B cell (primary cell): ENCODE data around the gene KCNE1. TPM values are rescaled to one million over a fixed set of nuclear protein-coding genes. Genes with fewer than 3 reads are reported as not detected.
"Not testable (repeated sequence)": the region's sequence is repeated elsewhere in the genome, so short reads cannot be mapped to it uniquely, and the experiment has no call there.

Experiments used
- ATAC-seq: fragments of 200-7000 bp; cut with Tn5 transposase; one replicate; pipeline ENCODE4 v1.10.0; 2021; ENCODE audit warnings: low read depth, mild to moderate bottlenecking, moderate number of reproducible peaks, moderate library complexity
- CTCF ChIA-PET: fragments of 350-600 bp; sonication (Branson Sonifier 250); formaldehyde crosslinking; loops from one replicate; lab custom pipeline; 2021; ENCODE audit warnings: antibody characterized with exemption, inconsistent platforms; lab: Charles Lee
- POLR2A ChIA-PET: fragments of 350-600 bp; sonication (Branson Sonifier 250); formaldehyde crosslinking; loops from one replicate; lab custom pipeline; 2021; ENCODE audit warnings: antibody characterized with exemption; lab: Charles Lee
- DNase-seq: peaks from one replicate; pipeline ENCODE4 v3.0.0; 2013
- H2AFZ ChIP-seq: 2 replicates; pipeline ENCODE4 v1.6.1; 2012; ENCODE audit warnings: mild to moderate bottlenecking, low read depth, low read length; ENCODE audit not compliant: insufficient read depth, poor library complexity, severe bottlenecking
- H3K27ac ChIP-seq, 2 donors: 1 replicate in 1 of 2; 2 replicates in 1 of 2; pipeline ENCODE4 v1.5.1; 2012 to 2013; ENCODE audit warnings: low read length in 2 of 2, mild to moderate bottlenecking in 2 of 2, moderate library complexity in 1 of 2
- H3K27me3 ChIP-seq, 4 experiments: fragments of 200-600 bp in 1 of 4; sonication (generic) in 1 of 4; replicated peaks in 1 of 4; 1 replicate in 2 of 4; 2 replicates in 2 of 4; pipeline versions ENCODE4 v1.6.1 to v1.7.0; 2013 to 2016; ENCODE audit warnings: low read length in 3 of 4, mild to moderate bottlenecking in 2 of 4, mixed read lengths in 1 of 4, moderate library complexity in 1 of 4; ENCODE audit not compliant: insufficient read depth in 4 of 4, control insufficient read depth in 3 of 4; ENCODE audit errors: control extremely low read depth in 1 of 4
- H3K36me3 ChIP-seq, 2 experiments: replicated peaks in 1 of 2; 1 replicate in 1 of 2; 2 replicates in 1 of 2; pipeline versions ENCODE4 v1.6.1 to v1.7.1; 2013; ENCODE audit warnings: low read length in 1 of 2; ENCODE audit not compliant: insufficient read depth in 2 of 2, control insufficient read depth in 1 of 2; ENCODE audit errors: control extremely low read depth in 1 of 2, extremely low read depth in 1 of 2
- H3K4me1 ChIP-seq, 2 donors: fragments of 200-600 bp in 1 of 2; sonication (generic) in 1 of 2; 1 replicate in 1 of 2; 2 replicates in 1 of 2; pipeline versions ENCODE4 v1.5.1 to v1.6.1; 2013 to 2017; ENCODE audit warnings: low read length in 2 of 2; ENCODE audit not compliant: control insufficient read depth in 2 of 2, insufficient read depth in 2 of 2
- H3K4me2 ChIP-seq: replicated peaks from 2 replicates; pipeline ENCODE3; 2012; ENCODE audit warnings: mild to moderate bottlenecking, low read depth, low read length; ENCODE audit not compliant: poor library complexity, severe bottlenecking
- H3K4me3 ChIP-seq, 5 experiments: fragments of 200-600 bp in 1 of 5; sonication (generic) in 1 of 5; 1 replicate in 3 of 5; 2 replicates in 2 of 5; pipeline versions ENCODE4 v1.5.1 to v1.7.0; 2011 to 2016; ENCODE audit warnings: low read length in 4 of 5, mild to moderate bottlenecking in 4 of 5, low read depth in 2 of 5, control low read depth in 1 of 5, moderate library complexity in 1 of 5; ENCODE audit not compliant: insufficient read depth in 1 of 5; ENCODE audit errors: control extremely low read depth in 1 of 5, extremely low read depth in 1 of 5
- H3K79me2 ChIP-seq: fragments of 200-600 bp; sonication (generic); one replicate; pipeline ENCODE4 v1.6.0; 2016; ENCODE audit warnings: low read length; ENCODE audit not compliant: control insufficient read depth, insufficient read depth
- H3K9ac ChIP-seq: fragments of 200-600 bp; sonication (generic); 2 replicates; pipeline ENCODE4 v1.6.1; 2017; ENCODE audit warnings: mild to moderate bottlenecking, low read length, moderate library complexity
- H3K9me3 ChIP-seq, 3 donors: one replicate each; pipeline versions ENCODE4 v1.6.1 to v1.7.1; 2013; ENCODE audit warnings: low read length in 2 of 3; ENCODE audit not compliant: control insufficient read depth in 2 of 3, insufficient read depth in 1 of 3; ENCODE audit errors: control extremely low read depth in 1 of 3
- H4K20me1 ChIP-seq: 2 replicates; pipeline ENCODE4 v1.6.0; 2012; ENCODE audit warnings: mild to moderate bottlenecking, low read length; ENCODE audit not compliant: insufficient read depth, control insufficient read depth, poor library complexity, severe bottlenecking
- H3K27ac Mint-ChIP-seq: one replicate; pipeline ENCODE4 v1.8.0; 2021; ENCODE audit warnings: mixed read lengths
- H3K27me3 Mint-ChIP-seq: one replicate; pipeline ENCODE4 v1.8.0; 2021; ENCODE audit warnings: mixed read lengths
- H3K4me1 Mint-ChIP-seq: one replicate; pipeline ENCODE4 v1.8.0; 2021; ENCODE audit warnings: mixed read lengths
- H3K4me3 Mint-ChIP-seq: one replicate; pipeline ENCODE4 v1.8.0; 2021; ENCODE audit warnings: mixed read lengths
- H3K9me3 Mint-ChIP-seq: one replicate; pipeline ENCODE4 v1.8.0; 2022; ENCODE audit warnings: mixed read lengths; ENCODE audit not compliant: insufficient read depth
- WGBS: methylation state at CpG from one replicate; pipeline ENCODE4 v1.1.5; 2013; ENCODE audit warnings: missing lambda C conversion rate; ENCODE audit not compliant: insufficient coverage; 5-methylcytosine and 5-hydroxymethylcytosine counted together
- intact Hi-C: fragments of 100-400 bp; cut with micrococcal nuclease; formaldehyde crosslinking; loops from one replicate; pipeline ENCODE4 v1.10.0; 2022
- polyA plus RNA-seq: library from polyadenylated mRNA; depleted of rRNA; stranded (reverse); fragments of >200 nt; gene quantifications from 2 replicates; pipeline ENCODE4 v1.2.3, GENCODE V29; 2012
- total RNA-seq, 2 donors: library from RNA; stranded (reverse); fragments of 120-200 nt in 1 of 2; gene quantifications; 1 replicate in 1 of 2; 2 replicates in 1 of 2; pipeline versions ENCODE4 v1.2.3 to v1.2.4, GENCODE V29; 2013 to 2022

The KCNE1 gene
- total and polyA plus RNA-seq, 2 donors (not counting 1 experiment from before 2014, with no cell fraction given): 0.10 to 0.17 TPM

- H3K27me3 ChIP-seq, H3K4me1 Mint-ChIP-seq, H2AFZ ChIP-seq, ATAC-seq, DNase-seq, H3K9ac ChIP-seq, H3K27me3 Mint-ChIP-seq, POLR2A ChIA-PET, H3K79me2 ChIP-seq, H4K20me1 ChIP-seq, H3K9me3 Mint-ChIP-seq, H3K4me2 ChIP-seq, H3K27ac ChIP-seq, intact Hi-C loops, H3K27ac Mint-ChIP-seq, H3K4me3 Mint-ChIP-seq, CTCF ChIA-PET, H3K36me3 ChIP-seq, H3K4me3 ChIP-seq, H3K4me1 ChIP-seq, H3K9me3 ChIP-seq: not testable (repeated sequence)
- WGBS: no CpG with 5 or more reads among the region's 3 CpGs
Observed at GRCh38 chr21:34483435-34483834, 28.6 kb downstream of the KCNE1 start.

DNA sequence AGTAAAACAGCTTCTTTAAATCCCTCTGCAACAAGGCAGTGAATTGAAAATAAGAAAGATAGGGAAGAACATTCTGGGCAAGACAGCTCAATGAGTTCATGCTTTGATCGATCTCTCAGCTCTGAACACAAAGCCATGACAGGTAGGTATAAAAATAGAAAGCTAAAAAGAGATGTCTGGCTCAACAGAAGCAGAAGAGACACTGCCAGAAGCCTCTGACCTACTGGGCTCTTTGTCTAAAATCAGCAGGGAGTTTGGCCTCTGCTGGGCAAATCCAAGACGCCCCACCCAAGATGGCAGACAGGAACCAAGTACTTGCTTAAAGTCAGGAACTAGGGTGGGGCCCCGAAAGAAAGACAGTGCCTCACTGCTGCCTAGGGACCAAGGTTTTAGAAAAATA lies 44.7 kb downstream of the KCNE1 start:
- H3K79me2 ChIP-seq, H3K27ac ChIP-seq, H3K9me3 ChIP-seq, H3K4me1 ChIP-seq, H3K36me3 ChIP-seq, H3K27ac Mint-ChIP-seq, H3K4me3 ChIP-seq, DNase-seq, H2AFZ ChIP-seq, H3K9me3 Mint-ChIP-seq, H3K27me3 ChIP-seq, H3K27me3 Mint-ChIP-seq, H3K9ac ChIP-seq, POLR2A ChIA-PET, H3K4me2 ChIP-seq, ATAC-seq, H3K4me1 Mint-ChIP-seq, H3K4me3 Mint-ChIP-seq, CTCF ChIA-PET, intact Hi-C loops, H4K20me1 ChIP-seq: not testable (repeated sequence)
- WGBS: no CpG with 5 or more reads among the region's 3 CpGs

DNA sequence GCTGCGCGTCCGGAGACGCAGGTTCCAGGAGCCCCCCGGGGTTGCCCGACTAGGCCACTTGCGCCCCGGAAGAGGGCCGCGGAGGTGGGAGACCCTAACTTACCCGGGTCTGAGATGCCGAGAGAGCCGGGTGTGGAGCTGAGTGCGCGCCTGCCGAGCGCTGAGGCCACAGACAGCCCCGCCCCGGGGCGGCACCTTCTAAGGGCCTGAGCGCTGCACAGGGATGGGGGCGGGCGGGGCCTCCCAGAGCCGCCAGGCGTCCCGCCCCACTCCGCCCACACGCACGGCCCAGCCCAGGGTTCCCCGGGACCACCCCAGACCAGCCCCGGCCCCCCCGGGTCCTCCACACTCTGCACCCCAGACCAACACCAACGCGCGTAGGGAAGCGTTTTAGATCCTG lies 52.6 kb downstream of the KCNE1 start:
- ATAC-seq, H3K9me3 ChIP-seq, CTCF ChIA-PET, H3K27me3 ChIP-seq, H3K4me3 Mint-ChIP-seq, H2AFZ ChIP-seq, DNase-seq, H3K4me3 ChIP-seq, H3K36me3 ChIP-seq, H3K79me2 ChIP-seq, H3K27ac Mint-ChIP-seq, H3K9ac ChIP-seq, H3K4me1 ChIP-seq, H3K4me1 Mint-ChIP-seq, H3K27me3 Mint-ChIP-seq, POLR2A ChIA-PET, H4K20me1 ChIP-seq, H3K9me3 Mint-ChIP-seq, intact Hi-C loops, H3K4me2 ChIP-seq, H3K27ac ChIP-seq: not testable (repeated sequence)
- no CpG with 5 or more reads among the region's 36 CpGs for WGBS

DNA sequence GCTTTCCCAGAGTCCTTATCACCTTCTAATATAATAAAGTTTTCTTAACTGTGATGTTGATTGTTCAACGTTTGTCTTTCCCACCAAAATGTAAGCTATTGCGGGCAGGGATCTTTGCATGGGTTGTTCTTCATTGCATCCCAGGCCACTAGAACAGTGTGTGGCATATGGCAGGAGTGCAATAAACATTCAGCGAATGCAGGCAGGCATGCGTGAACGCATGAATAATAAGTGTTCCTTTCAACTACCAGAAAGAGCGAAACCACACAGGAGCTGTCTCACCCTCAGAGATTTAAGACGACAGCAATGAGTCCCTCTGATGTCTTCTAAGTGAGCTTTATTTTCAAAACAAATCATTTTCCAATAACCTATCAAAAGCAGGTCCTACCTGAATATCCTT lies 53.7 kb downstream of the KCNE1 start:
- H3K4me1 Mint-ChIP-seq, H3K27ac ChIP-seq, DNase-seq, H3K4me3 Mint-ChIP-seq, ATAC-seq, H3K27me3 ChIP-seq, H3K9me3 Mint-ChIP-seq, H3K9ac ChIP-seq, H3K27me3 Mint-ChIP-seq, H4K20me1 ChIP-seq, intact Hi-C loops, POLR2A ChIA-PET, H3K4me3 ChIP-seq, H3K79me2 ChIP-seq, H3K4me1 ChIP-seq, H3K9me3 ChIP-seq, H3K27ac Mint-ChIP-seq, H3K4me2 ChIP-seq, CTCF ChIA-PET, H3K36me3 ChIP-seq, H2AFZ ChIP-seq: not testable (repeated sequence)
- WGBS: no CpG with 5 or more reads among the region's 7 CpGs
